ENCODE results near the gene DCUN1D4. TPM values are rescaled to one million over a fixed set of nuclear protein-coding genes. Genes with fewer than 3 reads are reported as not detected.

Gene DCUN1D4
- total RNA-seq, 1 experiment from 2014 or later, result 29.6 TPM

DNA sequence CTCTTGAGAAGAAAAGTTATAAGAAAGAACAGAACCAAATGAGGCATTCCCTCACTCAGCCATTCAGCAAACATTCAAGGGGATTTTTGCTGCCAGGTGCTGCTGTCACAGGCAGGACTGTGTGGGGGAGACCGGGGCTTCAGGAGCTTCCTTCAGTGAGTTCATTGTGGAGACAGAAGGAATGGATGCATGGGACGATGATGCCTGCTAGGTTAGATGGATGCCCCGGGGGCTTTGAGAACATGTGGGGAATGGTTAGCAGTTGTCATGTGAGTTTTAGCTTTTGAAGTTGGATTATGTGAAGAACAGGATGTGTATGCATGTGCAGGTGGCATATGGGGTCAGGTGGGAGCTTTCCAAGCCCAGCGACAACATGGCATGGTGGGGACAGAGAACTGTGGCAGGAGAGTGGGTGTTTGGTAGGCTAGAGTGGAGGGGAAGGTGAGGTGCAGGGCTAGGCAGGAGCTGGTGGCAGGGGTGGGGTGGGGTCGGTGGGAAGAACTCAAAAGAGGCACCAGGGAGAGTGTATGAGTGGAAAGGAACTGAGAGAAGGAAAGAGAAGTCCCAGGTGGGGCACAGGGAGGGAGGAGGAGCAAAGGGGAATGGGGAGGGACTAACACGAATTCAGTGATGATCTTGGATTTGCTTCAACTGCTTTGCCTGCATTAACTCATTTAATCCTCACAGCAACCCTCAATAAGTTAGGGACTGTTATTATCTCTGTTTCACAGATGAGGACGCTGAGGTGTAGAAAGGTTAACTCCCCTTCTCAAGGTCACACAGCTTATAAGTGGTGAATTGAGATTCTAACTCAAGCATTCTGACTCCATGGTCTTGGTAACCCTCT lies 8.4 kb downstream of the DCUN1D4 start:
- in situ Hi-C loops (cut with HindIII; ENCODE audit: low pct_unique_long_range_greater_than_20kb, low sequenced_read_pairs), result no loop called here
- DNase-seq (ENCODE audit: low read depth, low spot score), result peak; percentile 35

DNA sequence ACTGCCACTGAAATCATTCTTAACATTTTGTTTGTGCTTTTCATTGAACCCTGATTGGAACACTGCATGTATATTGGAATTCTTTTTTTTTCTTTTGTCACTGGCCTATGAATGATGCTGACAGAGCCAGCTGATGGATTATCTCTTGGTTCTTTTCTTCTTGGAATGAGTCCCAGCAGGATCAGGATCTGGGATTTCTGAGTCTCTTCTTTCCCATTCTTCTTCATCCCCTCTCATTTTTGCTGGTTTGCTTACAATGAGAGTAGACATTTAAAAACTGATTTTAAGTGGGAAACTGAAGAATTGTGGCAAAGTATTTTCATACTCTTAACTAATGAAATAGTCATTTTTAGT lies 9.0 kb downstream of the DCUN1D4 start:
- in situ Hi-C loops (cut with HindIII; ENCODE audit: low pct_unique_long_range_greater_than_20kb, low sequenced_read_pairs), result no loop called here
- DNase-seq (ENCODE audit: low read depth, low spot score), result no peak

DNA sequence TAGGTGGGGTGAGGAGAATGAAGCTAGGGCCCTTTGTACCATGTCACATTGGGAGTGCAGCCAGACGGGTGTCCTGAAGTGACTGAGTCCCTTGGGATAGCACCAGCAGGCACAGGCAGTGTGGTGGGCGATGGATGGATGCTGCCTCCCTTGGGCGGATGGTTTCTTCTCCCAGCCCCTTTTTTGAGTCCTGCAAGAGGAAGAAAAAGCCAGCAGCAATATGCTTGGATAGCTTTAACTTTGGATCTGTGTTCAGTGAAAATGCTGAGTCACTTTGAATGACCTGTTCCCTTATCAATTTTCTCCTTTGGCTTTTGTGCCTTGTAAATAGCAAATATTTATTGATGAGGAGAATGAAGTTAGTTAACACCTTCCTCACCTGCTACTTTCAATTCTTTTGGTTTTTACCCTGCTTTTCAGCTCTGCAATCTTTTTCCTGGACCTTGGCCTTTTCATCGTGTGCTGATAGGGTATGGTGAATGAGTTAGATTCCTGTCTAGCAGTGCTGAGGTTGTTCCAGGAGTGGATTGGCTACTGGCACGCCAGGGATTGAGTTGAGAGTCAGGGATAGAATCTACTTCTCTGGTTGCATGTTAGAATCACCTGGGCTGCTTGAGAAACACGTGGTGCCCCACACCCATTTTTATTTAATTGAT lies 10.2 kb downstream of the DCUN1D4 start:
- no peak for DNase-seq (ENCODE audit: low read depth, low spot score)
- in situ Hi-C loops (cut with HindIII; ENCODE audit: low pct_unique_long_range_greater_than_20kb, low sequenced_read_pairs), result no loop called here

DNA sequence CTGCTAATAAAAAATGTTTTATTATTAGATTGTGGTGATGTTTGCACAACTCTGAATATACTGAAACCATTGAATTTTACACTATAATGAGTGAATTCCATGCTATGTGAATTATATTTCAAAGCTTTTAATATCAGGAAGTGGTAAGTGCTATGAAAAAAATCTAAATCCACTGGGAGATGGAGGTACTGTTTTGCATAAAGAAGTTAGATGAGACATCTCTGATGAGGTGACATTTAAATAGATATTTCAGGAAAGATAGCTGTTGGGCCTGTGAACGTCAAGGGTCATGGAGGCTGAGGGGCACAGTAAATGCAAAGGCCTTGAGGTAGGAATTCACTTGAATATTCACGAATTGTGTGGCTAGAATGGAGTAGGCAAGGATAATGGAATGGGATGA lies 12.3 kb downstream of the DCUN1D4 start:
- in situ Hi-C loops (cut with HindIII; ENCODE audit: low pct_unique_long_range_greater_than_20kb, low sequenced_read_pairs), result no loop called here
- no peak for DNase-seq (ENCODE audit: low read depth, low spot score)

DNA sequence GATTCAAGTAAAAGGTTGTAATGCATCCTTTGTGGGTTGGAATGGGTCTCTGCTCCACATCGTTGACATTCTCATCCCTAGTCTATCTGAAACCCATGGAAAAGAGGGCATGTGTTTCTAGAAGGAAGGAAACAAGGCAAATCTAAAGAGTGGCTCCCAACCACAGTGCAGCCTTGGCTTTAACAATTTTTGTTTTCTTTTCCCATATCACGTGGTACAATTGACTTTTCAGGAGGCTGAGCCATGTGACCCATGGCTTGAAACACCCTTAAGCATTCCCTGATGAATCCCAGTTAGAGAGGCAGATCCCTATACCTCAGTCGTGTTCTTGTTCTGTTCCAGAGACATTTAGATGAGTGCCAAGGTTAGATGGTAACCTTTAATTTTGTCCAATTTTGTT lies 12.8 kb downstream of the DCUN1D4 start:
- in situ Hi-C loops (cut with HindIII; ENCODE audit: low pct_unique_long_range_greater_than_20kb, low sequenced_read_pairs), result no loop called here

DNA sequence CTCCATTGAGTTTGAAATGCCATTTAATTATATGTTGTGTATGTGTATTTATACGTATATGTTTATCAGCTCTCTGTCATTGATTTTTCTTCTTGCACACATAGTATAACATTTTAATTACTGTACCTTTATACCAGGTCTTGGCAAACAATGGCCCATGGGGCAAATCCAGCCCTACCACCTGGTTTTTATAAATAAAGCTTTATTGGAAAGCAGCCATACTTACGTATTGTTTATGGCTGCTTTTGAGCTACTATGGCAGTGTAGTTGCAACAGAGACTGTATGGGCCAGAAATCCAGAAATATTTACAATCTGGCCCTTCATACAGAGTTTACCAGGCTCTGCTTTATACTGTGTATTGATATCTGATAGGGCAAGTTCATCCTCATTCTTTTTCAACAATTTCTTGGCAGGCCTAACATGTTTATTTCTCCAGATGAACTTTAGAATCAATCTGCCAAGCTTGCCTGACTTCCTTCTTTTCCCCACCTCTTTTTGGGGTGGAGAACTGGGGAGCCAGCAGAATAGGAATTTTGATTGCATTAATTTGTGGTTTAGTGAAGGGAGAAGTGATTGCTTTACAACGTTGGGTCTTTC lies 15.8 kb downstream of the DCUN1D4 start:
- in situ Hi-C loops (cut with HindIII; ENCODE audit: low pct_unique_long_range_greater_than_20kb, low sequenced_read_pairs), result no loop called here
- DNase-seq (ENCODE audit: low read depth, low spot score), result no peak

More for the DNA sequence above, 12.8 kb downstream of the DCUN1D4 start:
- DNase-seq (ENCODE audit: low read depth, low spot score), result peak; percentile 85

DNA sequence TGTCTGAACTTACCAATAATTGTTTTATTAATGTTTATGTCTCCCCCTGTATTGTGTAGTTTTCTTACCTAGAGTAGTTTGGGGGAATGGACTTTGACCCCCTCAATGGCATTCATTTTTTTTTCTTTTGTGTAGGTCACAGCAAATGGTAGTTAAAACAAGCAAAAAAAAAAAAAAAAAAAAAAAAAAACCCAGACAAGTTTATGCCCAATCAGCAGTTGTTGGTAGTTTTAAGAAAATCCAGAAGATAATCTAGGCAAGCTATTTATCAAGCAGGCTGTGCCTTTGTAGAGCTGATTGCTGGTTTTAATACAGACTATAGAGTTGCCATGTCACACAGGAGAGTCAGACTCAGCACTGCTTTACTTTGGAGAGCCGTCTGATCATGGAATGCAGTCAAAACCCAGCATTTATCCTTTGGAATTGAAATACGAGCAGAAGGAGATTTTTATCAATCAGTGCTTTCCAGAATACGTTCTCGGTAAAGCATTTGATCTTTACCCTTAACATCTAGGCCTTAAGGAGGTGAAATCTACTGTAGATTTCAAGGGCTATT lies 16.6 kb downstream of the DCUN1D4 start:
- DNase-seq (ENCODE audit: low read depth, low spot score), result no peak
- in situ Hi-C loops (cut with HindIII; ENCODE audit: low pct_unique_long_range_greater_than_20kb, low sequenced_read_pairs), result no loop called here

DNA sequence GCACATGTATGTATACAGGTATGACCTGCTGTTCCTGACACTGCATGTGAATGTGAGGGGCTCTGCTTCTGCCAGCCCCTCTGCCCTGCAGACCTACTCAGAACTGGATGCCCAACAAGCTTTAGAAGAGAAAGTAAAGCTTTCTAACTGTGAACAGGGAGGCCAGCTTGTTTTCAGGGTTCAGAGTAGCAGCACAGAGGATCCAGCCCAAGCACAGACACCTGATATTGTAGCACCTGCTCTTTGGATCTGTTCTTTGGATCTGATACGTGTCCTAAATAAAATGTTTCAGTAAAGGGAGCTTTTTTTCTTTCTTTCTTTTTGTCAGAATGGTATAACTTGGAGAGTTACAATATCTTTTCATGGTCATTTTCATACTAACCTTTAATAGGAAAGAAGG lies 19.2 kb downstream of the DCUN1D4 start:
- DNase-seq (ENCODE audit: low read depth, low spot score), result no peak
- in situ Hi-C loops (cut with HindIII; ENCODE audit: low pct_unique_long_range_greater_than_20kb, low sequenced_read_pairs), result no loop called here

DNA sequence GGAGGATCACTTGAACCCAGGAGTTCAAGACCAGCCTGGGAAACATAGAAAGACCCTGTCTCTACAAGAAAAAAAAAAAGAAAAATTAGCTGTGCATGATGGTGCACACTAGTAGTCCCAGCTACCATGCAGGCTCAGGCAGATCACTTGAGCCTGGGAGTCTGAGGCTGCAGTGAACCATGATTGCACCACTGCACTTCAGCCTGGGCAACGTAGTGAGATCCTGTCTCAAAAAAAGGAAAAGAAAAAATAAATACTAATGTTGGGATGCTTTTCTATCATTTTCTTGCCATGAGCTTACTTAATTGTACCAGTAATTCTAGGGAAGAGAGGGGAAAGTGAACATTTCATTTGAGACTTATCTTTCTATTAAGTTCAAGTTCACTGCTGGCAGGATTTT lies 19.8 kb downstream of the DCUN1D4 start:
- in situ Hi-C loops (cut with HindIII; ENCODE audit: low pct_unique_long_range_greater_than_20kb, low sequenced_read_pairs), result no loop called here
- DNase-seq (ENCODE audit: low read depth, low spot score), result no peak

DNA sequence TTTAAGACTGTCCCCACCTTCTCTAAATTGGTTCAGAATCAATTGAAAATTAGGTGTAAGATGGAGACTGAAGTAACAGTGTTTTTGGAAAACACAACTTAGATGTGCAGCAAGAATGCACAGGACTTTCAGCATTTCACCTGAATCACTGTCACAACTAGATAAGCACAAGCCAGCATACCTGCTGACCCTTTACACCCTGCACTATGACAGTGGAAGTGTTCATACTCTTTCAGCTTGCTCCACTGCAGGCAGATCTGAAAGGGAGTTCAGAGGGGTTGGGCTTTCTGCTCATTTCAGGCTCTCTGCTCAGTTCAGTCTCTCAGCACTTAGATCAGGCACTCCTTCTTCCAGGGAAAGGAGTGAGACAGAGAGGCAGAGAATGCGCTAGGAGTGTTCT lies 22.8 kb downstream of the DCUN1D4 start:
- in situ Hi-C loops (cut with HindIII; ENCODE audit: low pct_unique_long_range_greater_than_20kb, low sequenced_read_pairs), result no loop called here
- no peak for DNase-seq (ENCODE audit: low read depth, low spot score)

DNA sequence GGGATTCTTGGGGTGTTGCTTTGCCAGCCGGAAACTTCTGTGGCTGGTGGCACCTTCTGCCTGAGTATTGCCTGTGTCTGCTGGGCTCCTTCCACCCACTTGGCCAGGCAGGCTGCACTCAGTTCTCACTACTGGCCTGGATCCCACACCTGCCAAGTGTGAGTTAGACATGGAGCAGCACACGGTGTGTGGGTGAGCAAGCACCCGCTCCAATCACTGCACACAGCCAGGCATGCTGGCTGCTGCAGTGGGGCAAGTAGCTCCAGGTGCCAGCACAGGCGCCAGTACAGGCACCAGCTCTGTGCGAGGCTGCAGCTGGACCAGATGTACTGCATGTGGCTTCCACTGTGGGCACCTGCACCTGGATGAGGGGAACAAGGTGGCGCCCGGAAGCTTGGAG lies 23.9 kb downstream of the DCUN1D4 start:
- no peak for DNase-seq (ENCODE audit: low read depth, low spot score)
- in situ Hi-C loops (cut with HindIII; ENCODE audit: low pct_unique_long_range_greater_than_20kb, low sequenced_read_pairs), result no loop called here

DNA sequence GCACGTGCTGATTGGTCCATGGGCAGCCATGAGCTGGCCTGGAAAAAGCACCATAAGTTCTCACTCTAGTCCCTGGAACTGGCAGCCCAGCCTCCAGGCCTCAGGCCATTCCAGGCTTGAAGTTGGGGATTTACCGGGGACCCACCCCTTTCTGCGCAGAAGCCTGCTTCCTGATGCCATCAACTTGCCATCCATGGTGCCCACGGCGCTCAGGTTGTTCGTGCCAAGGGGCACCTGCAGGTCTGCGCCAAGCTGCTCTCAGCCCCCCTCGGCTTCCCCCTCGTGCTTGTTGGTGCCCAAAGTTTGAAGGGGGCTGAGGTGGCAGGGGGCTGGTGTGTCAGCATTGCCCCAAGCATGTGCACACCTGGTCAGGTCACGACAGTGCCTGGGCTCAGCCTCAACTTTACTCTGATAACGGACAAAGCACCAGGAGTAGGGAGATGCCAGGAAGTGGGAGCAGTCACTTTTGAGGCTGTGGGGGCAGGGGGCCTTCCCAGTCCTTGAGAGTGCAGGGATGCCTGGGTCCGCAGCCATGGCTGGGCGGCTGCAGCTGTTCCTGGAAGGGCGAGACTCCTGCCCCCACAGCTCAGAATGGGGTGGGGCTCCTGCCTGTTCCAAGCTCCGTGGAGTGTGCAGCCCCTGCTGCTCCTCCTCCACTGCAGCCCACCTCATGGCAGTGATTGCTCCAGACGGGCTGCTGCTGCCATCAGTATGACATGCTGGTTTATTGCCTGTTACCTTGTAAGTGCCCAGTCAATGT lies 24.9 kb downstream of the DCUN1D4 start:
- DNase-seq (ENCODE audit: low read depth, low spot score), result no peak
- in situ Hi-C loops (cut with HindIII; ENCODE audit: low pct_unique_long_range_greater_than_20kb, low sequenced_read_pairs), result no loop called here

DNA sequence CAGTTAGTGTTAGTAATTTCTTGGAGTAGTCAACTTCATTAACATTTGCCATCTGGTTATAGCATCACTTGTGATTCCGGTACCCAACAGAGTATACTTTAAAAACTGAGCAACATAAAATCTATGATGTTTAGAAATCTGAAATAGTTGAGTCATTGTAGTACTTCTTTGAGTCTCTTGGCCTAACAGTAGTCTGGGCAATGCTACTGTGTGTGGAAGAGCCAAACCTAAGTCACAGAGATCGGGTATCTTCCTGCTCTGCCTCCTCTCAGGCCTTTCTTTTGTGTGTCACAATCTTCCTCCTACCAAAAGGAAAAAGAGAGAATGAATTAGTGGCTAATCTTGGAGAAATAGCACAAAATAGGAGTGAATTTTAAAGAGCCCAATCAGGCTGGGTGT lies 25.5 kb downstream of the DCUN1D4 start:
- DNase-seq (ENCODE audit: low read depth, low spot score), result no peak
- in situ Hi-C loops (cut with HindIII; ENCODE audit: low pct_unique_long_range_greater_than_20kb, low sequenced_read_pairs), result no loop called here

DNA sequence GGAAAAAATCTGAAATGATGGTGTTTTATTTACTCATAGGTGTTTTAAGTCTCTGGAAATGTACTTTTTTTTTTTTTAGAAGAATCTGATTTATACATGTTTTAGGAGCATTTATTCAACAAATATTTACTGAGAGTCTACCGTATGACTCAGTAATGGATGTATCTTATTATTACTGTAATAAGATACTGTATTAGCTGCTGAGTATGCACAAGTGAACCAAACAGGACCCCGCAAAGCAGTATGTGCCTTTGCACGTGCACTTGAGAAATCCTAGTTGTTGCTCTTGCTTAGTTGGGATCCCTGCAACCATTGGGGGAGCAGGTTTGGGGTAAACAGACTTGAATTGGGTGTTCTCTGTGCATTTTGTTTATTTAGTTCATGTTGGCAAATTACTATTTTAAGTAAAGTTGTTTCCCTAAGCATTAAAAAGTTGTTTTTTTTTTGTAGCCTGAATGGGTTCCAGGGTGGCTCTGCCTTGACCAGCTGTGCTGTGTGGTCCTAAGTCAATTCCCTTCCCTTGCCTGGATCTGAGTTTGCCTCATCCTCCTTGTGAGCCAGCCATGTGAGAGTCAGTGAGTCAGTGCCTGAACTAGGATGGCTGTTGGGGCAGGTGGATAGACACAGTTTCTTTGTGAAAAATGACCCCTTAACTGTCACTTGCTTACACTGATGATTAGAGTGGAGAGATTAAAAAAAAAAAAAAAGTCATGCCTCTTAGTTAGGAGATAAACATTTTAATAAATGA lies 27.7 kb downstream of the DCUN1D4 start:
- no peak for DNase-seq (ENCODE audit: low read depth, low spot score)
- in situ Hi-C loops (cut with HindIII; ENCODE audit: low pct_unique_long_range_greater_than_20kb, low sequenced_read_pairs), result no loop called here

DNA sequence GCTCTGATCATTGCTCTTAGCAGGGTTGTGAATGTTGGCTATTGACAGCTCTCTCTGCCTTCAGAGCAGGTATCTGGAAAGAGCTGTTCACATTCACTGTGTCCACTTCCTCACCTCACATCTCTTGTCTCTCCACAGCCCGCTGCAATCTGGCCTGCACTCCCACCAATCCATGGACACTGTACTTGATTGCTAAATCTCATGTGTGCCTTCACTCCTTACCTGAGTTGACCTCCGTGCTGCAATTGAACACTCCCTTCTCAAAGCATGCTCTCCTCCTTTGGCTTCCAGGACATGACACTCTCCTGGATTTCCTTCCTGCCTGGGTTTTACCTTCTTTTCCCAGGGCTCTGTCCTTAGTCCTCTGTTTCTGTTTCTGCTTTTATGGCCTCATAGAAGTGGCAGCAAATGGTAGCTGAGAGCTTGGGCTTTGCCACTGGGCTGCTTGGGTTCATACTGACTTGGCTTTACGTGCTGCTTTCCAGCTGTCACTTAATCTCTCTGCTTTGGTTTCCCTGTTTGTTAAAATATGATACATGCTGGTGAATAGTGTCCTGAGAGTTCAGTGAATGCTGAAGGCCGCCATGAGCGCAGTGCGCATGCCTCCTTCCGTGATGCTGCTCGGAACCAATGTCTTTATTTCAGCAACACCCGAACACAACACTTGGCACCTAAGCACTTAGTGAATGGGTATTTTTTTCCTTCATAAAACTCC lies 29.5 kb downstream of the DCUN1D4 start:
- DNase-seq (ENCODE audit: low read depth, low spot score), result no peak

DNA sequence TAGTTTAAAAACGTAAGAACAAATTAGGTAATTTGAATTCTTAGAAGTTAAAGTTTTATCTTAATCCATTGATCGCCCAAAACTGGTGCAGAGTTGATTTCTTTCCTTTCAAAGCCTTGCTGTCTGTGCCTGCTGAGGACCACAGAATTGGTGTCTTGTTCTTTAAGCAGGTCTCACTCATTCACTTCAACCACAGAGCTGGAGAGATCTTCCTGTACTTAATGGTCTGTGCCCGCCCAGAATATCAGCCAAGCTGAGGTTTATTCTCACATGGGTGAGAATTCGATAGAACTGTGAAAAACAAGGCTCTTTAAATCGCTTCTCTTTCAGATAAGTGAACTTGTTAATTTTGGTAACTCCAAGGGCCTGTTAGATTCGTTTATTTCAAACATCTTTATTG lies 31.6 kb downstream of the DCUN1D4 start:
- DNase-seq (ENCODE audit: low read depth, low spot score), result no peak
- in situ Hi-C loops (cut with HindIII; ENCODE audit: low pct_unique_long_range_greater_than_20kb, low sequenced_read_pairs), result no loop called here

More for the DNA sequence above, 29.5 kb downstream of the DCUN1D4 start:
- in situ Hi-C loops (cut with HindIII; ENCODE audit: low pct_unique_long_range_greater_than_20kb, low sequenced_read_pairs), result no loop called here

DNA sequence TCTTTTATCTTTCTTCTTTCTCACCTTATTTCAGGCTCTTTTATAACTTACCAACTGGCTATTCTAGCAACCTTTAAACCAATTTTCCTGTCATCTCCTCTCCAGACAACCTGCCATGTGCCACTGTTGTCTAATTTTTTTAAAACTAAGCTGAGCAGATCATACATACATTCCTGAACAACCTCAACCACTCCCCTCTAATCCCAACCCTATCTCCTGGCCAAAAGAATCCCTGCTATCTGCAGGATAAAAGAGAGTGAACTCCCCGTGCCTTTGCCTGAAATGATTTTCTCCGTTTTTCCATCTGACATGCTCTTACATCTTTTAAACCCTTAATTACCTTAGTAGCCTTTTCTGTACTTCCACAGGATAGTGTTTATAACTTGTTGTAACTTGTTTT lies 35.5 kb downstream of the DCUN1D4 start:
- DNase-seq (ENCODE audit: low read depth, low spot score), result no peak
- in situ Hi-C loops (cut with HindIII; ENCODE audit: low pct_unique_long_range_greater_than_20kb, low sequenced_read_pairs), result no loop called here

Data from SK-MEL-5 (cell line).